GM21529 (cell line): ENCODE data around the gene CDC14A.
"Not testable (repeated sequence)": the region's sequence is repeated elsewhere in the genome, so short reads cannot be mapped to it uniquely, and the experiment has no call there.

Source experiments
- ATAC-seq: cut with Tn5 transposase; IDR thresholded peaks from one replicate; pipeline ENCODE4 v1.9.1; 2021; ENCODE audit not compliant: unreplicated experiment

Gene CDC14A

DNA sequence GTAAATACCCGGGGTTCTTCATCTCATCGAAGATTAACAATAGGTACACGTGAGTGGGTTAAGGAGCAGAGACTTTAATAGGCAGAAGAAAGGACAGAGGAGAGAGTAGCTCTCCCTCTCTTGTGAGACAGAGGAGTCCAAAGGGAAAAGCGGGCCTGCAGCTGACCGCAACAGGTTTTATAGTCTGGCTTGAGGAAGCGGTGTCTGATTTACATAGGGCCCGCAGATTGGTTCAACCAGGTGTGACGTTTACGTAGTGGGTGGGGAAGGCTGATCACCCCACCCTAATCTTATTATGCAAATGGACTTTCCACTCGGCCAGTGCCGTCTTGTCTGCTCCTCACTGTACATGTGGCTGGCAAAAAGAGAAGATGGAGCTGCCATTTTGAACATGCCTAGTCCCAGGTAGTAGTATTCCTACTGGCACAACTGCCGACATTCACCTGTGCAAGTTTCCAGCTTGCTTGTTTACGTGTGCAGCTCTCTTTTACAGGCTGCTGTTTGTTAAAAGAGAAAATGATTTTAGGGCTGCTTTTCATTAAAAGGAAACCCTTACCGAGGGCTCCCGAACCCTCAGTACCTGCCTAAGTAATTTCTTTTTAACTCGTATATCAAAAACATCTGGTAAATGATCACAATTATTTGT lies 10.6 kb downstream of the CDC14A start:
- ATAC-seq: no peak

DNA sequence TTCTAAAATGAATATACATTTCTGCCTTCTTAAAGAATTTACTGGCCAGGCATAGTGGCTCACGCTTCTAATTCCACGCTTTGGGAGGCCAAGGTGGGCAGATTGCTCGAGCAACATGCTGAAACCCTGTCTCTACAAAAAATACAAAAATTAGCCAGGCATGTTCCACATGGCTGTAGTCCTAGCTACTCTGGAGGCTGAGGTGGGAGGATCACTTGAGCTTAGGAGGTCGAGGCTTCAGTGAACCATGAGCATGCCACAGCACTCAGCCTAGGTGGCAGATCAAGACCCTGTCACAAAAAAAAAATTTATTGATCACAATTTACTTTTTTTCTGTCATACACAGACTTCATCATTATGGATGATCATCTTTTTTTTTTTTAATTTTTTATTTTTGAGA lies 11.5 kb downstream of the CDC14A start:
- ATAC-seq: no peak

DNA sequence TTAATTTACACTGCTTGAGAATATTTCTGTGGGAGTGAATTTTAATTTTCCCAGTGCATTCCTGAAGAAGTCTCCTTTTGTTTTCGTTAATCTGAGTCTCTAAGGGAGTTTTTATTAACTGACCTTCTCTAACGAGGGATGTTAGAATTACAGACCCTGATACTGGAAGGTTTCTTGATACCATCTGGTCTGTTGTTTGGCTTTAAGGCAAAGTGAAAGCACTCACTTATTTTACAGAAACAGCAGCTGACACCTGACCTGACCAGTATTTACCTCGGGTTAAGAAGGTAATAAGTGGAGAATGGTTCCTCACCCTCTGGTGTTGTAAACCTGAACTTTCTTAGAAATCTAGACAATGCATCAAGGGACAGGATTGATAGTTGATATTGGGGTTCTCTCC lies 12.4 kb downstream of the CDC14A start:
- ATAC-seq: no peak

DNA sequence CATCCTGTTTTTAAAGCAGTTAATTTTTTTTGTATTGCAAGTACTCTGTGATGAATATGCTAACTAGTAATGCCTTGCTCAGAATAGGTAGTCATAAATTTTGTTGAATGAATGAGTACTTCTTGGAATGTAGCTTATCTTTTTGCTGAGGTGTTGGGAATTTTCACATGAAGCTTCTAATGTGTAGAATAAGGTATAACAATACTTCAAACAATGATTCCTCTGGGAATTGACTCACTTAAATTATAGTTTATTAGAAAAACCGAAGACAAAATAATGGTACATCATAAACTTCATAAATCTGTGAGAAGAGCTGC lies 13.9 kb downstream of the CDC14A start:
- ATAC-seq: no peak

DNA sequence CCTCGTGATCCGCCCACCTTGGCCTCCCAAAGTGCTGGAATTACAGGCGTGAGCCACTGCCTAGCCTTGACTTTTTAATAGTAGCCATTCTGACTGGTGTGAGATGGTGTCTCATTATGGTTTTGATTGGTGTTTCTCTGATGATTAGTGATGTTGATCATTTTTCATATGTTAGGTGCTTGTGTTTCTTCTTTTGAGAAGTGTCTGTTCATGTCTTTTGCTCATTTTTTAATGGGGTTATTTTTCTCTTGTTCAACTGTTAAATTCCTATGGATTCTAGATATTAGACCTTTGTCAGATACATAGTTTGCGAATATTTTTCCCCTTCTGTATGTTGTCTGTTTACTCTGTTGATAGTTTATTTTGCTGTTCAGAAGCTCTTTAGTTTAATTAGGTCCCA lies 17.0 kb downstream of the CDC14A start:
- not testable (repeated sequence) for ATAC-seq

DNA sequence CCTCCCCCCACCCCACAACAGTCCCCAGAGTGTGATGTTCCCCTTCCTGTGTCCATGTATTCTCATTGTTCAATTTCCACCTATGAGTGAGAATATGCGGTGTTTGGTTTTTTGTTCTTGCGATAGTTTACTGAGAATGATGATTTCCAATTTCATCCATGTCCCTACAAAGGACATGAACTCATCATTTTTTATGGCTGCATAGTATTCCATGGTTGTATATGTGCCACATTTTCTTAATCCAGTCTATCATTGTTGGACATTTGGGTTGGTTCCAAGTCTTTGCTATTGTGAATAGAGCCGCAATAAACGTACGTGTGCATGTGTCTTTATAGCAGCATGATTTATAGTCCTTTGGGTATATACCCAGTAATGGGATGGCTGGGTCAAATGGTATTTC lies 21.6 kb downstream of the CDC14A start:
- not testable (repeated sequence) for ATAC-seq

DNA sequence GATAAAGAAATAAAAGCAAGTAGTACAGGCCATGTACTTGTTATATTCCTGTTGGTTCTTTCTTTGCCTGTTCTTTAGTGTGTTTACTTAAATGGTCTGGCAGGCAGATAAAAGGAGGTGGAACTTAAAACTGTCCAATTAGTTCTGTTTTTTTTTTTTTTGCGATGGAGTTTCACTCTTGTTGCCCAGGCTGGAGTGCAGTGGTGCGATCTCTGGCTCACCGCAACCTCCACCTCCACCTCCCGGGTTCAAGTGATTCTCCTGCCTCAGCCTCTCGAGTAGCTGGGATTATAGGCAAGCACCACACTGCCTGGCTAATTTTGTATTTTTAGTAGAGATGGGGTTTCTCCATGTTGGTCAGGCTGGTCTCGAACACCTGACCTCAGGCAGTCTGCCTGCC lies 24.6 kb downstream of the CDC14A start:
- not testable (repeated sequence) for ATAC-seq

DNA sequence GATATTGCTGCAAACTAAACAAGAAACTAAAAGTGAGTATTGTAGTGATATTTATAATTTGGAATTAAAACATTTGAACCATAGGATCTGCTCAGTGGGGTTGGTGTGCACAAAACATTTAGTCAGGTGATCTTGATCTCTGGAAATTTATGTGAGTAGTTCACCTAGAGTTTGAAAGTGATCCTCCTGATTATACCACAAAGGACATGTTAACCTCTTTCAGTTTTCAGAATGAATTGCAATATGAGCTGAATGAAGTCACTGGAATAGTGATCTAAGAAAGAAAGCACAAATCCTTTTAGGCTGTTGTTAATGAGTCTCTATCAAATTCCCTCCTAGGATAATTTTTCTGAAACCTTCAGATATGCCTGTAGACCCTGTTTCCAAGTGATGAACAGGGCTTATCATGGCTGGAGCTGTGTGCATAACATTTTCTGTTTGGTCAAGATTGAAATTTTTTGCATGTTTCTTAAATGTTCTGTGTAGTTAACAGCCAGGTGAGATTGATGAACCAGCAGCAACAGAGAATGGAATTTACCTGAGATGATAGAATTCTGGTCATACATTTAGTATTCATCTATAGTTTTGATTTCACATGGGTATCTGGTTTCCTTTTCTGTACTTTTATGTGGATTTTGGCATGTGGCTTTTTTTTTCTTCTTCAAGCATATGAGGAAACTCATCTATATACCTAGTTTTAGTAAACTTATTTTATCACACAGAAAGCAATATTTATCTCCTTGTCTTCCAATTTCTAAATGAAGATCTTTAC lies 25.5 kb downstream of the CDC14A start:
- peak; percentile 98 for ATAC-seq

DNA sequence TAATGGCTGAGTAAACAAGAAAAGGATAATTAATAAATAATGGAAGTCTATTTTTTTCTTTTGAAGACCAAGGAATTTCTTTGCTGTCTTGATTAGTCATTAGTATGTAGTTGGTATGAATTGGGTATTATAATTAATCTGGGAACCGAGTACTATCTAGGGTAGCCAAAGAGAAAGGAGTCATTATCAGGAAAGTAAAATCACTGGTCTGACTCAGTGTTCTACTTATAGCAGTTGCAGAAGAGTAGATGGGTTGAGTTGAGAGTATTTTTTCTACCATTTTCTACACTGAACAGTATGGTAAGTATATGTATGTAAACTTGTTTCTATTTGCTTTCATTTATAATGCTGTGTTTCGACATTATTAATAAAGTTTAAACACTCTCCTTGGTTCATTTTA lies 26.6 kb downstream of the CDC14A start:
- no peak for ATAC-seq

DNA sequence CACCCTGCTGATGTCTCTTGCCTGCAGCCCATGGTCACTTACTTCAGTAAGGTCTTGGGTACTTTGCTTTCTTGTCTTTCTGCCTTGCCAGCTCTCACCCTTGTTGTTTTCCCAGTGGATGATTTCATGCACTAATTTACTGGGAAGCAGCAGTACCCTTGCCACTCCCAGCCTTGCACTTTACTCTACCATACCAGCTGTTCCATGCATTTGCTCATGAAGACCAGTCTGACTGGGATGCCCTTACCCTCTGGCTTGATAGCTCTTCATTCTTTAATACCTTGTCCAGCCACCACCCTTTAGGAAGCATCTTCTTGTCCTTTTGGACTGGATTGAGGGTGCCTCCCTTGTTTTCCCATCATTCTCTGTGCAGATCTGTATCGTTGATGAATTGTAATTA lies 28.3 kb downstream of the CDC14A start:
- ATAC-seq: no peak

DNA sequence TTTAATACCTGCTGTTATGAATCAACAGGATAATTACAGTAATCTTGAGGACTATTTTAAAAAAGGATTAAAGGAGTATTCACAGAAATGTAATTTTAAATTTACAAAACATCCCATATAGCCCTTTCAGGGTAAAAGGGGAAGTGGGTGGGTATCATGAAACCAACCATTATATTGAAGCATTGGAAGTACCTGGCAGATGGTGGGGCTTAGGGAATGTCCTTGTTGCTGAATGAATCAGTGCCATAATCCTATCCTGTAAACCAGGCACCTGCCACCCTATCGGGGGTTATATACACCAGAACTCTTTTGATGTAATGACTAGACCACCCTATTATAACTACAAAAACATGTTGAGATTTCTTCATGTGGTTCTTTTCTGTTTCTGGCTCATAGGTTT lies 30.4 kb downstream of the CDC14A start:
- ATAC-seq: no peak

DNA sequence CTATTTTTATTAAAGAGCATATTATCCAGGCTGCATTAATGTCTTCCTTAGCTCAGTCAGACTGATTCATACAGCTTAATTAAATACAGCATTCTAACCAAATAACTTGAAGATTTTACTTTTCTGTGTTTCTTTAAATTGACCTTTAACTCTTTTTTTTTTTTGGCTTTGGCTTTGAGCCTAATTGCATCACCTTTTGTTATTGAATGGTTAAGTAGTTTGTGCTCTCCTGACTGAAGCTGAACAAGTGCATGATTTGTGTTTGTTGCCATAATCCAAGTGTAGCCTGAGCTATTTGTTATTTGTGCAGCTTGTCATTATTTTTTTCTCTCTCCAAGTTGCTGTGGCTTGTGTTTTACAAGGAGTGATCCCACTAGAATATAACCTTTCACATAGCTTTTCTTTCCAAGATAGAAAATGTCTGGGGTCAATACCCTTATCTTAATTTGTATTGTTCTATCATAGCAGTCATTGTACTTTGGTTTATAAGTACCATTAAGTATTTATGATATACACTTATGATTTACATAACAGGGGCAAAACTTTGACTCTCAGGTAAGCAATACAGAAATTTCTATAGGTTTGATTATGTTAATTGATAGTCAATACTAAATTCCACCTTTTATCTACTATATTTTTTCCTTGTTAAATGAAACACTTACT lies 31.6 kb downstream of the CDC14A start:
- ATAC-seq: no peak

DNA sequence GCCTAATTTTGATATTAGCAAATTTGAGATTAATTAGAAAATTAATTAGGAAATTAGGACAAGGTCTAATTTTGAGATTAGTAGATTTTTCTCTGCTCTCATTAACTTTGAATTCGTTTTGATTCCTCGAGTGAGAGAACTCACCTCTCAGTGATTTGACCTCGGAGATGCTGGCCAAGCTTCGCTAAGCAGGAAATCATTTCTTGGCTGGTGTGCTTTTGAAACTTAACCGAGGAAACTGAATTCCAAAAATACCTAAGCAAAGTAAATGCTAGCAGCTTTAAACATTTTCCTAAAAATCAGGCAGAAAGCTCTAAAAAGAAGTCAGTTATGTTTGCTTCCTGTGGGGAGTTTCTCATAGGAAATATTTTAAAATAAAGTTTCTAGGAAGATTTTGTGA lies 34.9 kb downstream of the CDC14A start:
- ATAC-seq: no peak

DNA sequence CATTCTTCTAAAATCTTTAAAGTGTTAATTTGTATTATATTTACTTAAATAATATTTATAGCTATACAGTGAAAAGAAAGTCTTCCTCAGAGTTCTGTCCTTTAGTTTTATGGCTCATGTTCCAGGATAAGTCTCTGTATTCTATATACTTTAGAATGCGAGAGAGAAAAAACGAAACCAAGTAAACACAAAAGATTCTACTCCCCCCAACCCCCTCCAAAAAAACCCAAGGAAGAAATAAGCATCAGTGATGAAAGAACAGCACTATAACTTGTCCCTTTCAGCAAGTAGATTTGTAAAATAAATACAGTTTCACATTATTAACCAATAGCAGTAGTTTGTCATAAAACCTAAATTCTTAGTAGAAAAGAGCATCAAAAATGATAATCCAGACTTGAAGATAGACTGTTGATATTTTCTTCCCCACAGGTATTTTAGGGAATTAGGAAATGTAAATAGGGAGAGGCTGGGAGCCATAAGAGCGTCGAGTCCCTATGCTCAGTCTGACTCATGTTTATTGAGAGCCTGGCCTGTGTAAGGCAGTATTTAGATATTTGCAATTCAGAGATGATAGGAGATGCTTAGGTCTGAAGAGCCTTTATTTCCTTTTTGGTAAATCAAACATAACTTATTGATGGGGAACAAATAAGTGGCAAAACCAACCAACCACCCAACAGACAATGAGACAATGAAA lies 35.5 kb downstream of the CDC14A start:
- no peak for ATAC-seq

DNA sequence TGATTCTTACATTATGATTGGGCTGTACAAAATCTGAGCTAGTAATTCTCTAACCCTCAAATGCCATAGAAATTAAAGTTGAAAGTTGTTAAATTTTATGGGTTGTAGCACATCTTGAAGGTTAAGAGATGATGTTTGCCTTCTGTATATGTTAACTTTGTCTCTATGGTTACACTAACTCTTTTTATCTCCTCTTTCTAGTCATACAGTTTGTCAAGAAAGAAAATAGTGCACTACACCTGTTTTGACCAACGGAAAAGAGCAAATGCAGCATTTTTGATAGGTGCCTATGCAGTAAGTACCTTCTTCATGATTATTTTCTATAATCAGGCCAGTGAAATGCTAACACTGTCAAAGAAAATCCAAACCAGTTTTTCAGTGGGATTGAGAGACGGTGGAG lies 38.2 kb downstream of the CDC14A start:
- no peak for ATAC-seq

DNA sequence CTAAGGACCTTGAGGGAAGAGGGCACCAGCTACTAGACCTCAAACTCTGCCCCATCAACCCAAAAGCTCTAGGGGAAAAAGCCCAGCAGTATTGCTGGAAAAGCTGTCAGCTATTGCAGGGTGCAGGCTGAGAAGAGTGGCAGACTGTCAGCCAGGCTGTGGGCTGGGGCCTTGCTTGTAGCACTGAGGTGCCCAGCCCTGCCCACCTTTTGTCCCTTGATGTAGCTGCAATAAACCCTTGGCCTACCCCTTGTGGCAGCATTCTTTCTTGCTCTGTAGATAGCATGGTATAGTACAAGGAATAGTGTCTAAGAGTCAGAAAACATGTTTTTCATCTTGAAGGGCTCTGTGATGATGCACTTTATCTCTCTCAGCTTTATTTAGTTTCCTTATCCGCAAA lies 39.4 kb downstream of the CDC14A start:
- no peak for ATAC-seq

DNA sequence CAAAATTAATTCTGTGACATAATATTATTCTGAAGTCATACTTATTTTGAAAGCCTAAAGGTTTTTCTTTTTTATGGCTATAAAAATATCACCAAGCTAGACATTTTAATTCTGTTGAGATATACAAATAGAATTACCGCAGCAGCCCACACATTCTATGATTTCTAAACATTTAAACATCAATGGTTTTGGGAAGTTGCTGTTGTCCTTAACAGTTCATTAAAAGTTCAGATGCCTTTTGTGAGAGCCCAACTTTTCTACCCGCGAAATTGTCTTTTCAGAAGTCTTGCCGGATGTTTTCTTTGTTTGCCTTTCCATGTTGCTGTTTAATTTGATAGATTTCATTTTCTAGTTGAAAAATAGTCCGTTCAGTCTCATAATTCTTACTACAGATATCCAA lies 40.5 kb downstream of the CDC14A start:
- ATAC-seq: no peak

DNA sequence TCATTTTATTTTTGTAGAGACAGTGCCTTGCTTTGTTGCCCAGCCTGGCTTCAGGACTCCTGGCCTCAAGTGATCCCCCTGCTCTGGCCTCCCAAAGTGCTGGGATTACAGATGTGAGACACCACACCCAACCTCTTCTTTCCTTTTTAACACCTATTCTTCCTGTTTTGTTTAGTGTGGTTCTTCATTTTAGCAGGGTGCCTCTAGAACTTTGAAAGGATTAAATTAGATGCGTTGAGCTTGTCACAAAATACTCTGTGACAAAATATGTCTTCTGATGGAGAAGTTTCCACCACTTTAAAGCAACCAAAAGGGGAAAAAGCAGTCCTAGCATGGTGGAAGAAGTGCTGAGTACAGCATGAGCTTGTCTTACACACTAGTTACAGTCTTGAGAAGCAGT lies 42.0 kb downstream of the CDC14A start:
- ATAC-seq: no peak

DNA sequence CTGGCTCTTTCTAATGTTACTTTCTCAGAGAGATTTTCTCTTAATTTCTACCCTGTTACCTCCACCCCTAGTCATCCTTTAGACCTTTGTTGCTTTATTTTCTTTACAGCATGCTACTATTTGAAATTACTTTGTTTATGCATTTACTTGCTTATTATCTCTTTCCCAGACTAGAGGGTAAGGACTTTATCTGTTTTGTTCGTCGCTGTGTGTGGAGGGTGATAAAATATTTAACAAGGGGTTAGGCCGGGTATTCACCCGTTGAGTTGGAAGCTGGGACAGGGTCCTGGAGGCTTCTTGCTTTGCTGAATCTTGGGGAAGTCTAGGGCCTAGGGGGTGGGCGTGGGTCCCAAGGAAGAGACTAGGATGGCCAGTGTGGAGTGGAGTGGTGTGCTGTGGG lies 43.6 kb downstream of the CDC14A start:
- no peak for ATAC-seq

DNA sequence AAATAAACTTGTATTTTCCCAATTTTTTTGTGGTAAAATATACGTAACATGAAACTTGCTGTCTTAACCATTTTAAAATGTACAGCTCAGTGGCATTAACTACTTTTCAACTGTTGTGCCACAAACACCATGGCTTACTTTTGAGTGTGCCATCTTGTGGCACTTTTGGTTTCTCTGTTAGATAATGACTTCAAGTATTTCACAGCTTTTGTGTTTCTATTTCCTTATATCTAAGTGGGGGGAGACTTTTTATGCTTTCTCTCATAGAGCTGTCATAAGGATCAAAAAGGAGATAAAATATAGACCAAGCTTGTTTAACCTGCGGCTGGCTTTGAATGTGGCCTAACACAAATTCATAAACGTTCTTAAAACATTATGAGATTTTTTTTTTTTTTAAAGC lies 44.3 kb downstream of the CDC14A start:
- ATAC-seq: no peak

DNA sequence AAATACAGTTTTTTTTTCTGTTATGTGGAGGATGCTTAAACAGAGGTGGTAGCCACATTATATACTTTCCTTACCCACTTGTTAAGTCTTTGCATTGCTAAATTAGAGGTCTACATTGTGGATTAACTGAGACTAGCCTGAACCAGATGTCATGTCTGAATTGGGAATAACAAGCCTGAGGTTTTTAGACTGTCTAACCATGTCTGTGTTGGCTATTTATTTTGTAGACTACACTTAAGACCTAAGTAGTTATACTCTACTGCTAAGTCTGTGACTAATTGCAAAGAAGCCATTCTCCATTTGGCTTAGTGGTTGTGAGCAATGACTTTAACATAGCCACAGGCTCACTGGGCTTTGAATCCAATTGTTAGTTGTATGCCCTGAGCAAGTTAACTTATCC lies 45.4 kb downstream of the CDC14A start:
- ATAC-seq: no peak

DNA sequence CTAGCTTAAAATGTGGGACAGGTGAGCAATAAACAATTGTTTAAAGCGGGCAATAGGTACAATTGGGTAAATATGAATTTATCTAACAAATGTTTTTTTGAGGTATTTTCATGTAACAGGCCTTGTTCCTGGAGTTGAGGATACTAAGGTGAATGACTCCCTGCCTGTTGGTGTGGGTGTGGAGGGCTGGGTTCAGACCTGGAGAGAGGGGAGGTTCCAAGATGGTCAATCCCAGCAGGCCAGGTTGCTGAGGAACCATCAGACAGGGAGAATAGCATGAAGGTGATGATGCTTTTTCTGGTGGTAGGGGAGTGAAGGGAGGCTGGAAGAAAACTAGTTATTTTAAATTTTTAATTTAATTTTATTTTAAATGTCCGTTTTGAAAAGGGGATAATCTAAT lies 46.3 kb downstream of the CDC14A start:
- ATAC-seq: no peak
